ENCODE data around the gene RADX. TPM values are rescaled to one million over a fixed set of nuclear protein-coding genes. Genes with fewer than 3 reads are reported as not detected.
A peak's percentile ranks its signal among the peaks of the same experiment; 100 is the strongest.

RADX gene
- total RNA-seq, 2 experiments from 2014 or later: 9.3 to 14.7 TPM

GRCh38 chrX:106692425-106693065 lies 80.8 kb downstream of the RADX start:
- CTCF ChIA-PET: no interaction called here
- Mint-ChIP-seq H3K4me1 (no peaks in the 10 kb centered on the region), H3K27me3 (peaks cover 9% of the 10 kb centered on the region), H3K27ac (no peak overlapping the region), H3K9me3 (ENCODE audit: low read depth) (peaks cover 4% of the 10 kb centered on the region), H3K4me3 (no peak overlapping the region), H3K36me3 (ENCODE audit: low read depth) (no peaks in the 10 kb centered on the region)
- intact Hi-C loops (cut with DNase I, micrococcal nuclease): no loop called here
- ATAC-seq: no peak
- POLR2A ChIA-PET: no interaction called here
- DNase-seq: no peak

GRCh38 chrX:106696502-106696901 lies 84.7 kb downstream of the RADX start:
- Mint-ChIP-seq H3K9me3 (ENCODE audit: low read depth) (no peaks in the 10 kb centered on the region), H3K27me3 (peaks cover 11% of the 10 kb centered on the region), H3K4me3 (no peak overlapping the region), H3K4me1 (no peaks in the 10 kb centered on the region), H3K27ac (no peak overlapping the region), H3K36me3 (ENCODE audit: low read depth) (no peaks in the 10 kb centered on the region)
- CTCF ChIA-PET: no interaction called here
- no peak for DNase-seq
- intact Hi-C loops (cut with DNase I, micrococcal nuclease): no loop called here
- ATAC-seq: no peak
- POLR2A ChIA-PET: no interaction called here

GRCh38 chrX:106698693-106699092 lies 86.9 kb downstream of the RADX start:
- Mint-ChIP-seq H3K4me1 (no peaks in the 10 kb centered on the region), H3K27ac (no peak overlapping the region), H3K27me3 (peaks cover 6% of the 10 kb centered on the region), H3K9me3 (ENCODE audit: low read depth) (no peaks in the 10 kb centered on the region), H3K36me3 (ENCODE audit: low read depth) (no peaks in the 10 kb centered on the region), H3K4me3 (no peak overlapping the region)
- intact Hi-C loops (cut with DNase I, micrococcal nuclease): no loop called here
- ATAC-seq: no peak
- ChIA-PET CTCF (no interaction called here), POLR2A (no interaction called here)
- no peak for DNase-seq

GRCh38 chrX:106702636-106703035 lies 90.9 kb downstream of the RADX start:
- ATAC-seq (no peak), DNase-seq (no peak)
- CTCF ChIA-PET: no interaction called here
- Mint-ChIP-seq H3K4me3 (no peak overlapping the region), H3K27me3 (peaks cover 3% of the 10 kb centered on the region), H3K27ac (no peak overlapping the region), H3K4me1 (no peaks in the 10 kb centered on the region), H3K9me3 (ENCODE audit: low read depth) (no peaks in the 10 kb centered on the region), H3K36me3 (ENCODE audit: low read depth) (no peaks in the 10 kb centered on the region)
- POLR2A ChIA-PET: no interaction called here
- intact Hi-C loops (cut with DNase I, micrococcal nuclease): no loop called here

GRCh38 chrX:106706466-106706865 lies 94.7 kb downstream of the RADX start:
- intact Hi-C loops (cut with DNase I, micrococcal nuclease): loop anchor here in 1 of 2 experiments (5.0 kb wide), 1 partner anchor 224 kb away; no protein-coding TSS in a partner anchor
- H3K4me1 Mint-ChIP-seq: no peaks in the 10 kb centered on the region
- no peak overlapping the region for H3K4me3 Mint-ChIP-seq
- H3K27me3 Mint-ChIP-seq: no peaks in the 10 kb centered on the region
- no peak for ATAC-seq
- DNase-seq: no peak
- ChIA-PET POLR2A (no interaction called here), CTCF (interaction anchor here (1.0 kb wide), 1 partner anchor 223 kb away, joined by 3 read pairs; no protein-coding TSS in a partner anchor)
- H3K27ac Mint-ChIP-seq: no peak overlapping the region
- no peaks in the 10 kb centered on the region for H3K36me3 Mint-ChIP-seq (ENCODE audit: low read depth)
- no peaks in the 10 kb centered on the region for H3K9me3 Mint-ChIP-seq (ENCODE audit: low read depth)

GRCh38 chrX:106707771-106708454 lies 96.1 kb downstream of the RADX start:
- intact Hi-C loops (cut with DNase I, micrococcal nuclease): loop anchor here in 1 of 2 experiments (5.0 kb wide), 1 partner anchor 226 kb away; no protein-coding TSS in a partner anchor
- Mint-ChIP-seq H3K27ac (no peak overlapping the region), H3K4me1 (no peaks in the 10 kb centered on the region), H3K9me3 (ENCODE audit: low read depth) (no peaks in the 10 kb centered on the region), H3K4me3 (no peak overlapping the region), H3K36me3 (ENCODE audit: low read depth) (no peaks in the 10 kb centered on the region), H3K27me3 (no peaks in the 10 kb centered on the region)
- ChIA-PET CTCF (no interaction called here), POLR2A (no interaction called here)
- ATAC-seq (peak; percentile 94), DNase-seq (no peak)

- Mint-ChIP-seq H3K27me3 (no peaks in the 10 kb centered on the region), H3K27ac (no peak overlapping the region), H3K9me3 (ENCODE audit: low read depth) (no peaks in the 10 kb centered on the region), H3K4me3 (no peak overlapping the region), H3K36me3 (ENCODE audit: low read depth) (no peaks in the 10 kb centered on the region), H3K4me1 (no peaks in the 10 kb centered on the region)
- ChIA-PET POLR2A (no interaction called here), CTCF (no interaction called here)
- DNase-seq (no peak), ATAC-seq (no peak)
- intact Hi-C loops (cut with DNase I, micrococcal nuclease): no loop called here
Measured at GRCh38 chrX:106710771-106711170, 99.0 kb downstream of the RADX start.

GRCh38 chrX:106711375-106711774 lies 99.6 kb downstream of the RADX start:
- Mint-ChIP-seq H3K9me3 (ENCODE audit: low read depth) (no peaks in the 10 kb centered on the region), H3K27ac (no peak overlapping the region), H3K4me1 (no peaks in the 10 kb centered on the region), H3K36me3 (ENCODE audit: low read depth) (no peaks in the 10 kb centered on the region), H3K27me3 (peaks cover 2% of the 10 kb centered on the region), H3K4me3 (no peak overlapping the region)
- intact Hi-C loops (cut with DNase I, micrococcal nuclease): no loop called here
- POLR2A ChIA-PET: no interaction called here
- ATAC-seq (no peak), DNase-seq (no peak)
- CTCF ChIA-PET: no interaction called here

- H3K36me3 Mint-ChIP-seq (ENCODE audit: low read depth): no peaks in the 10 kb centered on the region
- no peaks in the 10 kb centered on the region for H3K9me3 Mint-ChIP-seq (ENCODE audit: low read depth)
- ATAC-seq: no peak
- intact Hi-C loops (cut with DNase I, micrococcal nuclease): no loop called here
- H3K27ac Mint-ChIP-seq: no peak overlapping the region
- DNase-seq: no peak
- H3K4me1 Mint-ChIP-seq: no peaks in the 10 kb centered on the region
- CTCF ChIA-PET: no interaction called here
- no peak overlapping the region for H3K4me3 Mint-ChIP-seq
- POLR2A ChIA-PET: no interaction called here
- H3K27me3 Mint-ChIP-seq: peaks cover 2% of the 10 kb centered on the region
Measured at GRCh38 chrX:106716004-106716403, 104.2 kb downstream of the RADX start.

- Mint-ChIP-seq H3K4me1 (no peaks in the 10 kb centered on the region), H3K27ac (no peak overlapping the region), H3K4me3 (no peak overlapping the region), H3K27me3 (peaks cover 2% of the 10 kb centered on the region), H3K9me3 (ENCODE audit: low read depth) (no peaks in the 10 kb centered on the region), H3K36me3 (ENCODE audit: low read depth) (no peaks in the 10 kb centered on the region)
- POLR2A ChIA-PET: no interaction called here
- CTCF ChIA-PET: no interaction called here
- no peak for DNase-seq
- no peak for ATAC-seq
- intact Hi-C loops (cut with DNase I, micrococcal nuclease): no loop called here
Measured at GRCh38 chrX:106716463-106716862, 104.7 kb downstream of the RADX start.

- H3K36me3 Mint-ChIP-seq (ENCODE audit: low read depth): no peaks in the 10 kb centered on the region
Measured at GRCh38 chrX:106718709-106719108, 106.9 kb downstream of the RADX start.

GRCh38 chrX:106725931-106726330 lies 114.2 kb downstream of the RADX start:
- ChIA-PET CTCF (interaction anchor here (0.6 kb wide), 1 partner anchor 1341 kb away, joined by 4 read pairs; no protein-coding TSS in a partner anchor), POLR2A (no interaction called here)
- Mint-ChIP-seq H3K9me3 (ENCODE audit: low read depth) (no peaks in the 10 kb centered on the region), H3K4me3 (peak overlapping the region; percentile 57), H3K27ac (no peak overlapping the region), H3K36me3 (ENCODE audit: low read depth) (no peaks in the 10 kb centered on the region), H3K27me3 (peaks cover 30% of the 10 kb centered on the region), H3K4me1 (peaks cover 3% of the 10 kb centered on the region)
- DNase-seq (no peak), ATAC-seq (no peak)
- intact Hi-C loops (cut with DNase I, micrococcal nuclease): loop anchor here in 1 of 2 experiments (10.0 kb wide), 1 partner anchor 241 kb away; no protein-coding TSS in a partner anchor

More at GRCh38 chrX:106718709-106719108, 106.9 kb downstream of the RADX start:
- ATAC-seq (no peak), DNase-seq (no peak)
- H3K4me3 Mint-ChIP-seq: no peak overlapping the region
- POLR2A ChIA-PET: no interaction called here
- no peaks in the 10 kb centered on the region for H3K9me3 Mint-ChIP-seq (ENCODE audit: low read depth)
- no peaks in the 10 kb centered on the region for H3K4me1 Mint-ChIP-seq
- H3K27me3 Mint-ChIP-seq: peaks cover 5% of the 10 kb centered on the region
- CTCF ChIA-PET: no interaction called here
- intact Hi-C loops (cut with DNase I, micrococcal nuclease): no loop called here
- no peak overlapping the region for H3K27ac Mint-ChIP-seq

All from activated CD4-positive, alpha-beta T cell treated with anti-CD3 and anti-CD28 coated beads for 36 hours (primary cell).